ENCODE measurements around the gene UNCX. TPM values are rescaled to one million over a fixed set of nuclear protein-coding genes. Genes with fewer than 3 reads are reported as not detected.

Gene UNCX
- total and polyA plus RNA-seq, 2 of the 8 experiments (the other 6 are each of a cell fraction or from before 2014, with no cell fraction given), result not detected

DNA sequence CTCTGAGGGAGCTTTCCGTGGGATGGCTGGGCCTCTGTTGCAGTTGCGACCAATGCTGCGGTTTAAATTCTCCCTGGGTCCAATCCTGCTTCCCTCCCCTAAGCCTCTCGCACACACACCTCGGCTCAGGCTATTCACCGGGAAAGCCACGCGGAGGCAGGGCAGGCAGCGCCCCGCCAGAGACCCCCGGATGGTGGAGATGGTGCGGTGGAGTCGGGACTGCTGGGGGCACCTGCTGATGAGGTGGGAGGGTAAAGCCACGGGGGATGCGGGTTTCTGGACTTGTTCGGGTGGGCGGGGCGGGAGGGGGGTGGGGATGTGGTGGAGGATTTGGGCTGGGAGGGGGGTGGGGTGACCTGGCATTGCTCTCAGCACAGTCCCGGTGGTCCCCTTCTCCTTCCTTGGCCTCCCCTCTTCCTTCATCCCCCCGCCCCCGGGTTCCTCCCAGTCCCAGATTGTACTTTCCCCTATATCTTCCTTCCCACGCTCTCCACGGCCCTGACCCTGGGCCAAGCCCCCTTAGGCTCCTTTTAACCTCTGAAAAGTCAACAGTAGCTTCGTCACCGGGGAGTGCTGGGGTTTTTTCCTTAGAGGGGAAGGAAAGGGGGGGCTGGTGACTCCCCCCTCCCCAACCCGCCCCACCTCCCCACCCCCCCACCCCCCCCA, 16.4 kb downstream of the UNCX start:
- H2BK20ac ChIP-seq (ENCODE audit: low read length), result no peak overlapping the region
- no peak overlapping the region for H3K27ac ChIP-seq (ENCODE audit: low read depth, low read length)
- peaks cover 1 to 24% (median 17%) of the 10 kb centered on the region in 4 experiments for H3K4me1 ChIP-seq (replicated peaks in 1 of 4; ENCODE audit: control insufficient read depth in 3 of 4, insufficient read depth in 4 of 4, low read length in 3 of 4)
- ChIA-PET CTCF (ENCODE audit: partially characterized antibody) (interaction anchor here (0.7 to 3.3 kb wide), 7 partner anchors 10 to 119 kb away, joined by 3 to 18 read pairs (median 4); no protein-coding TSS in a partner anchor), POLR2A (ENCODE audit: partially characterized antibody) (interaction anchor here (11.2 kb wide), 1 partner anchor 23 kb away, joined by 76 read pairs; no protein-coding TSS in a partner anchor)
- H3K4me3 ChIP-seq (ENCODE audit: extremely low read depth in 1 of 4, insufficient read depth in 2 of 4, low read depth in 3 of 4, low read length in 4 of 4), result peak overlapping the region in 1 of 4 experiments; percentile 35; a peak in 2 of 8 replicates
- no peaks in the 10 kb centered on the region for H3K9me3 ChIP-seq (ENCODE audit: insufficient read depth in 2 of 2, low read depth in 1 of 2, low read length in 1 of 2)
- no peak overlapping the region for H2AFZ ChIP-seq (ENCODE audit: low read length)
- no peaks in the 10 kb centered on the region for H3K79me2 ChIP-seq (ENCODE audit: control insufficient read depth in 1 of 2, insufficient read depth in 2 of 2, low read length in 2 of 2)
- no peak overlapping the region for H2BK5ac ChIP-seq (ENCODE audit: low read depth, low read length)
- H4K91ac ChIP-seq (replicated peaks; ENCODE audit: insufficient read length, low read length), result no peak overlapping the region
- DNase-seq (ENCODE audit: low read depth in 1 of 2, low spot score in 2 of 2) (no peak), FAIRE-seq (no peak)
- peak overlapping the region; percentile 52 to 55 for H3K4me2 ChIP-seq (ENCODE audit: insufficient read depth in 1 of 2, low read depth in 2 of 2, low read length in 2 of 2)
- no peak overlapping the region for H3K4ac ChIP-seq (replicated peaks; ENCODE audit: insufficient read length, low read depth, low read length)
- no peak overlapping the region for H2BK15ac ChIP-seq (ENCODE audit: low read length)
- TF ChIP-seq SP2 (IDR thresholded peaks at IDR 0.05; ENCODE audit: low read length) (no peak), POLR2AphosphoS5 (IDR thresholded peaks at IDR 0.05; ENCODE audit: low read depth, low read length) (no peak), BRCA1 (IDR thresholded peaks at IDR 0.05; ENCODE audit: low read depth, low read length) (no peak), CREB1 (IDR thresholded peaks at IDR 0.05) (no peak), POU5F1 (IDR thresholded peaks at IDR 0.05; ENCODE audit: low read depth, low read length) (no peak), FOSL1 (IDR thresholded peaks at IDR 0.05; ENCODE audit: insufficient read depth, low read depth, low read length) (no peak), KDM1A (IDR thresholded peaks at IDR 0.05; ENCODE audit: borderline replicate concordance, low read length) (no peak), RBBP5 (IDR thresholded peaks at IDR 0.05; ENCODE audit: borderline replicate concordance, low read depth, low read length) (no peak), SAP30 (IDR thresholded peaks at IDR 0.05; ENCODE audit: insufficient read depth, insufficient replicate concordance, low read length) (no peak), CHD1 (IDR thresholded peaks at IDR 0.05; ENCODE audit: low read depth, low read length) (no peak), CTBP2 (IDR thresholded peaks at IDR 0.05; ENCODE audit: borderline replicate concordance, insufficient read depth, insufficient read length, low read length) (no peak)
- TF ChIP-seq, protein P1, sequence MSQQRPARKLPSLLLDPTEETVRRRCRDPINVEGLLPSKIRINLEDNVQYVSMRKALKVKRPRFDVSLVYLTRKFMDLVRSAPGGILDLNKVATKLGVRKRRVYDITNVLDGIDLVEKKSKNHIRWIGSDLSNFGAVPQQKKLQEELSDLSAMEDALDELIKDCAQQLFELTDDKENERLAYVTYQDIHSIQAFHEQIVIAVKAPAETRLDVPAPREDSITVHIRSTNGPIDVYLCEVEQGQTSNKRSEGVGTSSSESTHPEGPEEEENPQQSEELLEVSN (IDR thresholded peaks at IDR 0.05), result no peak
- H4K5ac ChIP-seq (ENCODE audit: insufficient read length, low read depth, low read length), result no peak overlapping the region
- no peak overlapping the region for H3K18ac ChIP-seq (ENCODE audit: extremely low read depth, low read length)
- no peak overlapping the region for H3K9ac ChIP-seq (replicated peaks in 1 of 4; ENCODE audit: extremely low read depth in 1 of 4, low read depth in 3 of 4, low read length in 3 of 4)
- H4K8ac ChIP-seq (ENCODE audit: extremely low read depth, insufficient read depth, low read length), result no peak overlapping the region
- peak overlapping the region; percentile 30; the same call in 1 of the 2 replicates for H2AK5ac ChIP-seq (ENCODE audit: low read depth, low read length)
- H2BK120ac ChIP-seq (replicated peaks; ENCODE audit: low read depth, low read length), result no peak overlapping the region
- no peak overlapping the region for H3K14ac ChIP-seq (ENCODE audit: insufficient read length)
- H3K79me1 ChIP-seq (ENCODE audit: low read depth, low read length), result no peaks in the 10 kb centered on the region
- peaks cover 0 to 11% (median 0%) of the 10 kb centered on the region in 4 experiments; a peak in 1 of 8 replicates for H3K36me3 ChIP-seq (ENCODE audit: control insufficient read depth in 2 of 4, insufficient read depth in 4 of 4, low read length in 3 of 4)
- no peaks in the 10 kb centered on the region; the same call in 1 of the 2 replicates for H3K23me2 ChIP-seq (ENCODE audit: low read depth, low read length)
- 18% methylated on average over 13 of the region's 26 CpGs; no CpG with 5 or more reads in 1 of the 2 experiments for WGBS, 2 experiments (ENCODE audit: extremely low coverage in 1 of 2, insufficient coverage in 1 of 2, insufficient read length in 1 of 2, insufficient replicate concordance in 2 of 2, low coverage in 1 of 2, low lambda C conversion rate in 2 of 2, missing lambda C conversion rate in 1 of 2)
- peaks cover 58 to 73% (median 70%) of the 10 kb centered on the region in 4 experiments for H3K27me3 ChIP-seq (replicated peaks in 1 of 4; ENCODE audit: control insufficient read depth in 3 of 4, extremely low read depth in 1 of 4, insufficient read depth in 3 of 4, low read length in 3 of 4)
- H2BK12ac ChIP-seq (ENCODE audit: low read depth, low read length), result no peak overlapping the region
- H3K23ac ChIP-seq (ENCODE audit: insufficient read length), result no peak overlapping the region
- H3K56ac ChIP-seq (replicated peaks; ENCODE audit: insufficient read length, low read depth, low read length), result no peak overlapping the region
- H4K20me1 ChIP-seq (replicated peaks in 1 of 2; ENCODE audit: control insufficient read depth in 1 of 2, insufficient read depth in 2 of 2, low read length in 2 of 2), result peaks cover 13 to 15% of the 10 kb centered on the region in 2 experiments
